IMR-90 (cell line): ENCODE data around the gene EXD1. TPM values are rescaled to one million over a fixed set of nuclear protein-coding genes. Genes with fewer than 3 reads are reported as not detected.

Source experiments
- ATAC-seq: fragments of 200-7000 bp; cut with Tn5 transposase; 2 replicates; pipeline ENCODE4 v1.9.1; 2020; ENCODE audit warnings: low read depth, mild to moderate bottlenecking, moderate library complexity
- BruUV-seq: library from RNA; stranded (reverse); fragments of 400-500 nt; replicated peaks from 2 replicates; lab custom pipeline; 2021; lab: Mats Ljungman, UMichigan
- CTCF ChIA-PET: fragments of 300-600 bp; formaldehyde crosslinking; extraction: SDS; loops from one replicate; lab custom pipeline; 2021; ENCODE audit warnings: antibody characterized with exemption; lab: Yijun Ruan, JAX
- POLR2A ChIA-PET: fragments of 300-600 bp; sonication (Branson Sonifier 250); formaldehyde crosslinking; loops from one replicate; lab custom pipeline; 2022; ENCODE audit warnings: antibody characterized with exemption; ENCODE audit not compliant: unreplicated experiment; lab: Charles Lee
- DNase-seq: peaks from one replicate; pipeline ENCODE4 v3.0.0; 2013
- H2AFZ ChIP-seq: replicated peaks from 2 replicates; pipeline ENCODE3; 2013; ENCODE audit warnings: low read length, mild to moderate bottlenecking; ENCODE audit not compliant: poor library complexity
- H2AK5ac ChIP-seq: 2 replicates; pipeline ENCODE4 v1.6.1; 2013; ENCODE audit warnings: low read depth, low read length, inconsistent platforms
- H2AK9ac ChIP-seq: replicated peaks from 2 replicates; pipeline ENCODE3; 2013; ENCODE audit warnings: mild to moderate bottlenecking, low read depth, low read length, moderate library complexity; ENCODE audit not compliant: poor library complexity
- H2BK120ac ChIP-seq: 2 replicates; pipeline ENCODE4 v1.6.1; 2013; ENCODE audit warnings: low read depth, low read length, inconsistent platforms
- H2BK15ac ChIP-seq: 3 replicates; pipeline ENCODE4 v1.6.1; 2013; ENCODE audit warnings: low read depth, low read length, inconsistent platforms
- H2BK20ac ChIP-seq: 2 replicates; pipeline ENCODE4 v1.6.1; 2013; ENCODE audit warnings: low read depth, mild to moderate bottlenecking, inconsistent platforms, low read length, moderate library complexity
- H2BK5ac ChIP-seq: 2 replicates; pipeline ENCODE4 v1.6.1; 2013; ENCODE audit warnings: mild to moderate bottlenecking, low read depth, low read length, inconsistent platforms; ENCODE audit not compliant: poor library complexity, severe bottlenecking
- H3K14ac ChIP-seq: replicated peaks from 2 replicates; pipeline ENCODE4 v1.6.1; 2013; ENCODE audit warnings: low read depth, low read length, inconsistent platforms
- H3K18ac ChIP-seq: 2 replicates; pipeline ENCODE4 v1.6.1; 2013; ENCODE audit warnings: low read depth, low read length, control low read depth
- H3K23ac ChIP-seq: 2 replicates; pipeline ENCODE4 v1.6.1; 2013; ENCODE audit warnings: low read depth, low read length, inconsistent platforms
- H3K27ac ChIP-seq: 2 replicates; pipeline ENCODE4 v1.5.1; 2013; ENCODE audit warnings: mild to moderate bottlenecking, control low read depth, low read length; ENCODE audit not compliant: insufficient read depth
- H3K27me3 ChIP-seq: 2 replicates; pipeline ENCODE4 v1.6.1; 2013; ENCODE audit warnings: low read length; ENCODE audit not compliant: control insufficient read depth, insufficient read depth
- H3K36me3 ChIP-seq: 2 replicates; pipeline ENCODE4 v1.6.1; 2013; ENCODE audit warnings: low read length, mixed read lengths; ENCODE audit not compliant: control insufficient read depth, insufficient read depth
- H3K4ac ChIP-seq: 2 replicates; pipeline ENCODE4 v1.6.1; 2013; ENCODE audit warnings: low read depth, low read length, inconsistent platforms
- H3K4me1 ChIP-seq: 2 replicates; pipeline ENCODE4 v1.6.1; 2013; ENCODE audit warnings: low read length, mixed read lengths; ENCODE audit not compliant: control insufficient read depth, insufficient read depth
- H3K4me2 ChIP-seq: 2 replicates; pipeline ENCODE4 v1.6.1; 2013; ENCODE audit warnings: low read depth, mild to moderate bottlenecking, control low read depth, low read length, moderate library complexity
- H3K4me3 ChIP-seq: 2 replicates; pipeline ENCODE4 v1.5.1; 2013; ENCODE audit warnings: low read depth, mild to moderate bottlenecking, control low read depth, low read length, moderate library complexity; ENCODE audit not compliant: insufficient read depth
- H3K56ac ChIP-seq: 2 replicates; pipeline ENCODE4 v1.6.1; 2013; ENCODE audit warnings: low read length, inconsistent platforms; ENCODE audit not compliant: insufficient read depth; ENCODE audit errors: extremely low read depth
- H3K79me1 ChIP-seq, 2 experiments: 2 replicates each; pipeline ENCODE4 v1.6.1; 2013; ENCODE audit warnings: low read length in 2 of 2, inconsistent platforms in 1 of 2, low read depth in 1 of 2
- H3K9ac ChIP-seq: 2 replicates; pipeline ENCODE4 v1.6.1; 2013; ENCODE audit warnings: low read depth, low read length, control low read depth
- H3K9me1 ChIP-seq: 2 replicates; pipeline ENCODE4 v1.6.1; 2013; ENCODE audit warnings: low read length, inconsistent platforms; ENCODE audit not compliant: insufficient read depth
- H3K9me3 ChIP-seq: 2 replicates; pipeline ENCODE4 v1.6.1; 2013; ENCODE audit warnings: low read length; ENCODE audit not compliant: control insufficient read depth, insufficient read depth
- H4K20me1 ChIP-seq: 2 replicates; pipeline ENCODE4 v1.6.1; 2013; ENCODE audit warnings: low read length, inconsistent platforms; ENCODE audit not compliant: insufficient read depth
- H4K5ac ChIP-seq: 2 replicates; pipeline ENCODE4 v1.6.1; 2013; ENCODE audit warnings: mild to moderate bottlenecking, low read depth, low read length, control low read depth
- H4K8ac ChIP-seq, 2 experiments: 2 replicates each; pipeline ENCODE4 v1.6.1; 2013; ENCODE audit warnings: low read depth in 2 of 2, low read length in 2 of 2, control low read depth in 1 of 2, inconsistent platforms in 1 of 2
- H4K91ac ChIP-seq: 2 replicates; pipeline ENCODE4 v1.6.1; 2013; ENCODE audit warnings: low read depth, low read length, inconsistent platforms; ENCODE audit not compliant: insufficient read depth
- BHLHE40 ChIP-seq: fragments of 150-350 bp; IDR thresholded peaks from 2 replicates; pipeline ENCODE4 v1.6.1; 2016; ENCODE audit warnings: mild to moderate bottlenecking, low read depth, low read length
- ELK1 ChIP-seq: fragments of 150-350 bp; IDR thresholded peaks from 2 replicates; pipeline ENCODE4 v1.6.1; 2016; ENCODE audit warnings: low read depth, mild to moderate bottlenecking, low read length, moderate library complexity, borderline replicate concordance
- MAFK ChIP-seq: IDR thresholded peaks from 2 replicates; pipeline ENCODE4 v1.6.1; 2012; ENCODE audit warnings: low read depth, low read length, improper control_type of control experiment
- MAZ ChIP-seq: IDR thresholded peaks from 2 replicates; pipeline ENCODE4 v1.6.1; 2012; ENCODE audit warnings: low read depth, mild to moderate bottlenecking, low read length, improper control_type of control experiment, moderate library complexity, borderline replicate concordance
- NFE2L2 ChIP-seq: fragments of 150-350 bp; IDR thresholded peaks from 2 replicates; pipeline ENCODE4 v1.6.1; 2016; ENCODE audit warnings: low read depth, mild to moderate bottlenecking, low read length
- POLR2A ChIP-seq: IDR thresholded peaks from 2 replicates; pipeline ENCODE4 v1.6.1; 2012; ENCODE audit warnings: mild to moderate bottlenecking, low read depth, low read length
- RAD21 ChIP-seq: IDR thresholded peaks from 2 replicates; pipeline ENCODE4 v1.6.1; 2012; ENCODE audit warnings: low read length, improper control_type of control experiment
- SMC3 ChIP-seq: fragments of 150-350 bp; IDR thresholded peaks from 2 replicates; pipeline ENCODE4 v1.6.1; 2016; ENCODE audit warnings: low read depth, mild to moderate bottlenecking, antibody characterized with exemption, low read length, moderate library complexity
- WGBS, 2 experiments: methylation state at CpG; one replicate each; pipeline versions ENCODE4 v1.1.5 to v1.1.7; 2013; ENCODE audit warnings: missing lambda C conversion rate in 2 of 2; ENCODE audit not compliant: insufficient read length in 1 of 2; ENCODE audit errors: extremely low coverage in 2 of 2; 5-methylcytosine and 5-hydroxymethylcytosine counted together
- dilution Hi-C: fragments of 300-500 bp; cut with HindIII; formaldehyde crosslinking; loops from one replicate; pipeline ENCODE4 v1.14.3; 2018; ENCODE audit warnings: low sequenced_read_pairs; ENCODE audit not compliant: unreplicated experiment
- in situ Hi-C: fragments of 300-500 bp; cut with MboI; formaldehyde crosslinking; loops from 3 replicates; pipeline ENCODE4 v1.14.3; 2019; ENCODE audit warnings: low sequenced_read_pairs, inconsistent platforms, mixed read lengths
- intact Hi-C: fragments of 100-400 bp; cut with micrococcal nuclease; formaldehyde crosslinking; loops from 2 replicates; pipeline ENCODE4 v1.10.0; 2022
- polyA plus RNA-seq, 3 experiments: library from polyadenylated mRNA; depleted of rRNA; stranded (reverse); fragments of >200 nt; gene quantifications; 2 replicates each; pipeline ENCODE4 v1.2.3, GENCODE V29; 2012; ENCODE audit warnings: low replicate concordance in 1 of 3
- total RNA-seq: library from RNA; depleted of rRNA; stranded (reverse); fragments of >200 nt; gene quantifications from 2 replicates; pipeline ENCODE4 v1.2.3, GENCODE V29; 2012

EXD1 gene
- total and polyA plus RNA-seq, 2 of the 4 experiments (the other 2 are of a cell fraction) = not detected

GRCh38 chr15:41215708-41216107 is 14.8 kb downstream of the EXD1 start:
- no peak overlapping the region for H4K91ac ChIP-seq
- H3K9me3 ChIP-seq = no peaks in the 10 kb centered on the region
- DNase-seq = no peak
- H3K79me1 ChIP-seq = no peaks in the 10 kb centered on the region
- no peak overlapping the region for H2BK5ac ChIP-seq
- H3K18ac ChIP-seq = no peak overlapping the region
- 100% methylated on average over 1 of the region's 2 CpGs for WGBS, 2 experiments
- H3K4ac ChIP-seq = no peak overlapping the region
- H2AFZ ChIP-seq = no peak overlapping the region
- no peak overlapping the region for H3K23ac ChIP-seq
- no peak overlapping the region for H3K4me3 ChIP-seq
- no peak overlapping the region for H2BK15ac ChIP-seq
- dilution Hi-C loops = no loop called here
- peaks cover 25% of the 10 kb centered on the region for H3K27me3 ChIP-seq
- no peaks in the 10 kb centered on the region for H4K20me1 ChIP-seq
- H2BK120ac ChIP-seq = no peak overlapping the region
- no peak overlapping the region for H3K56ac ChIP-seq
- no peak overlapping the region for H2BK20ac ChIP-seq
- BruUV-seq = no TSS peak
- H2AK5ac ChIP-seq = no peak overlapping the region
- intact Hi-C loops = no loop called here
- H3K9me1 ChIP-seq = no peaks in the 10 kb centered on the region
- ChIA-PET CTCF (no interaction called here), POLR2A (no interaction called here)
- no peak overlapping the region for H3K4me2 ChIP-seq
- no peak overlapping the region for H4K8ac ChIP-seq
- H3K36me3 ChIP-seq = no peaks in the 10 kb centered on the region
- in situ Hi-C loops = no loop called here
- no peak overlapping the region for H3K9ac ChIP-seq
- no peak overlapping the region for H2AK9ac ChIP-seq
- no peak for ATAC-seq
- no peak overlapping the region for H4K5ac ChIP-seq
- H3K27ac ChIP-seq = no peak overlapping the region
- no peaks in the 10 kb centered on the region for H3K4me1 ChIP-seq
- TF ChIP-seq RAD21 = no peak
- no peak for TF ChIP-seq BHLHE40
- TF ChIP-seq NFE2L2 = no peak
- TF ChIP-seq POLR2A = no peak
- TF ChIP-seq SMC3 = no peak
- no peak for TF ChIP-seq MAFK
- TF ChIP-seq ELK1 = no peak
- TF ChIP-seq MAZ = no peak
- H3K14ac ChIP-seq = no peak overlapping the region
